Anterior cingulate cortex (tissue), 58 donors: Measurements from ENCODE around the gene TPST2.

Experiments used
- DNase-seq, 58 donors: peaks; one replicate each; lab custom pipeline; 2025; lab: John Stamatoyannopoulos, UW

The TPST2 gene

GRCh38 chr22:26479792-26480610, 109.9 kb downstream of the TPST2 start:
- DNase-seq, result no peak

GRCh38 chr22:26479043-26479791, 110.7 kb downstream of the TPST2 start:
- peak in 3 of 58 donors; percentile 15 to 26 (median 17) for DNase-seq

DNA sequence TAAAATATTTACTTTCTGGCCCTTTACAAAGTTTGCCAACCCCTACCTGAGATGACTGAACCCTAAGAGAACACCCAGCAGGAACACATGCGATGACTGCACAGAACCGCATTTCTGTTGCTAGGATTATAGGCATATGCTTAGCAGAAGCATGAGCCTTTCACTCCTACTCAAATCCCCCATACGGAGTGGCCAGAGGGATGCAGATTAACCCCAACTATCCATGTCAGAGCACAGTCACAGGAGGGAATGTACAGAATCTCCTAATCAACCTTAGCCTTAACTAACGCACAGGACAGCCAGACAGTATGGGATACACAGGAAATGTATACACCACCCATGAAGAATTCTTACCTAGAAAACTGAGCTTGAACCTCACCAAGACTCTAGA, 112.6 kb downstream of the TPST2 start:
- no peak for DNase-seq

DNA sequence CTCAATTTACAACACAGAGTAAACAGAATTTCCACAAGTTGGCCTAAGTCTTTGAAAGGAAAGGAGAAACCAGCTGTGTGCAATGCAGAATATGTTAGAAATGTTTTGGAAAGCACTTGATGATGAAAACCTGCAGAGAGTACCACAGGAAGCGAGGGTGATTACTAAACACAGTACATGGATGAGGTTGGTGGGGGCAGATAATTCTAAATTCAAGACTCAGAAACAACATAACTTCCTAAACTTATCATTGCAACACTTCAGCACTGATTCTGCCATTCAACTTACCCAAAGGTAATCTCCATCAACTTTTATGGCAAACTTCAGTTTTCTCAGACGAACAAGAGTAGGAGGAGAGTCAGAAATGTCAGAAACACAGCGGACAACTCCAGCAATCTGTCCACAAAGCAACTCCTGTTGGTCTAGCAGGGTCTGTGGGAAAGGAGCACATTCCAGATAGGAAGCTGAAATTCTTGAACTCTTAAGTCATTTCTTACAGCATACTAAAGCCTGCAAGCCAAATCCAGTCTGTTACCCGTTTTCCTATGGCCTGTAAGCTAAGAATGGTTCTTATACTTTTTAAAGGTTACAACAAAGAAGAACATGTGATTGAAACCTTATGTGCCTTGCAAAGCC, 113.1 kb downstream of the TPST2 start:
- DNase-seq, result no peak

GRCh38 chr22:26474682-26475081, 115.2 kb downstream of the TPST2 start:
- DNase-seq, result no peak
